ENCODE results near the gene NCK2. TPM values are rescaled to one million over a fixed set of nuclear protein-coding genes. Genes with fewer than 3 reads are reported as not detected.

Gene NCK2
- polyA plus RNA-seq, 4 donors, result 59.6 to 124 (median 84.3) TPM

GRCh38 chr2:105790461-105791149 is 45.9 kb downstream of the NCK2 start:
- FAIRE-seq, result no peak
- 24 to 45% (median 31%) methylated on average over 10 of the region's 10 CpGs for WGBS, 3 donors
- H3K4me3 ChIP-seq (ENCODE audit: low read depth in 1 of 3, low read length in 3 of 3), result no peak overlapping the region
- peaks cover 21 to 43% (median 42%) of the 10 kb centered on the region in 3 donors for H3K4me1 ChIP-seq (ENCODE audit: control insufficient read depth in 3 of 3, insufficient read depth in 2 of 3, low read depth in 1 of 3, low read length in 2 of 3)
- peaks cover 0 to 33% (median 0%) of the 10 kb centered on the region in 3 donors for H3K36me3 ChIP-seq (ENCODE audit: control insufficient read depth in 3 of 3, insufficient read depth in 2 of 3, low read depth in 1 of 3, low read length in 3 of 3)
- no peaks in the 10 kb centered on the region for H3K27me3 ChIP-seq (ENCODE audit: control insufficient read depth in 3 of 3, insufficient read depth in 3 of 3, low read length in 3 of 3)
- no peaks in the 10 kb centered on the region for H3K9me3 ChIP-seq (ENCODE audit: control insufficient read depth in 2 of 2, insufficient read depth in 1 of 2, low read depth in 1 of 2, low read length in 1 of 2)
- peak overlapping the region; percentile 41 to 80 (median 58) for H3K27ac ChIP-seq (ENCODE audit: low read depth in 1 of 3, low read length in 2 of 3)
- DNase-seq, result peak; percentile 91 to 98

GRCh38 chr2:105791229-105791628 is 46.5 kb downstream of the NCK2 start:
- FAIRE-seq (no peak), DNase-seq (peak in 1 of 2 donors; percentile 31)
- WGBS, 3 donors, result 25 to 66% (median 41%) methylated on average over 12 of the region's 12 CpGs
- Histone ChIP-seq H3K9me3 (ENCODE audit: control insufficient read depth in 2 of 2, insufficient read depth in 1 of 2, low read depth in 1 of 2, low read length in 1 of 2) (no peaks in the 10 kb centered on the region), H3K36me3 (ENCODE audit: control insufficient read depth in 3 of 3, insufficient read depth in 2 of 3, low read depth in 1 of 3, low read length in 3 of 3) (peaks cover 0 to 34% (median 0%) of the 10 kb centered on the region in 3 donors), H3K27me3 (ENCODE audit: control insufficient read depth in 3 of 3, insufficient read depth in 3 of 3, low read length in 3 of 3) (no peaks in the 10 kb centered on the region), H3K4me1 (ENCODE audit: control insufficient read depth in 3 of 3, insufficient read depth in 2 of 3, low read depth in 1 of 3, low read length in 2 of 3) (peaks cover 19 to 43% (median 42%) of the 10 kb centered on the region in 3 donors), H3K4me3 (ENCODE audit: low read depth in 1 of 3, low read length in 3 of 3) (no peak overlapping the region), H3K27ac (ENCODE audit: low read depth in 1 of 3, low read length in 2 of 3) (peak overlapping the region; percentile 41 to 80 (median 57))

- FAIRE-seq, result no peak
- 78 to 87% (median 80%) methylated on average over 7 of the region's 7 CpGs for WGBS, 3 donors
These were observed 47.8 kb downstream of the NCK2 start for GRCh38 chr2:105792561-105792960.

GRCh38 chr2:105793196-105793975 is 48.7 kb downstream of the NCK2 start:
- Histone ChIP-seq H3K27me3 (ENCODE audit: control insufficient read depth in 3 of 3, insufficient read depth in 3 of 3, low read length in 3 of 3) (no peaks in the 10 kb centered on the region), H3K36me3 (ENCODE audit: control insufficient read depth in 3 of 3, insufficient read depth in 2 of 3, low read depth in 1 of 3, low read length in 3 of 3) (peaks cover 0 to 24% (median 0%) of the 10 kb centered on the region in 3 donors), H3K9me3 (ENCODE audit: control insufficient read depth in 2 of 2, insufficient read depth in 1 of 2, low read depth in 1 of 2, low read length in 1 of 2) (no peaks in the 10 kb centered on the region), H3K27ac (ENCODE audit: low read depth in 1 of 3, low read length in 2 of 3) (no peak overlapping the region), H3K4me1 (ENCODE audit: control insufficient read depth in 3 of 3, insufficient read depth in 2 of 3, low read depth in 1 of 3, low read length in 2 of 3) (peaks cover 22 to 44% (median 35%) of the 10 kb centered on the region in 3 donors), H3K4me3 (ENCODE audit: low read depth in 1 of 3, low read length in 3 of 3) (no peak overlapping the region)
- no peak for DNase-seq
- WGBS, 3 donors, result 88 to 94% (median 92%) methylated on average over 6 of the region's 6 CpGs
- FAIRE-seq, result no peak

More at GRCh38 chr2:105792561-105792960, 47.8 kb downstream of the NCK2 start:
- Histone ChIP-seq H3K27ac (ENCODE audit: low read depth in 1 of 3, low read length in 2 of 3) (no peak overlapping the region), H3K27me3 (ENCODE audit: control insufficient read depth in 3 of 3, insufficient read depth in 3 of 3, low read length in 3 of 3) (no peaks in the 10 kb centered on the region), H3K9me3 (ENCODE audit: control insufficient read depth in 2 of 2, insufficient read depth in 1 of 2, low read depth in 1 of 2, low read length in 1 of 2) (no peaks in the 10 kb centered on the region), H3K36me3 (ENCODE audit: control insufficient read depth in 3 of 3, insufficient read depth in 2 of 3, low read depth in 1 of 3, low read length in 3 of 3) (peaks cover 0 to 24% (median 0%) of the 10 kb centered on the region in 3 donors), H3K4me3 (ENCODE audit: low read depth in 1 of 3, low read length in 3 of 3) (no peak overlapping the region), H3K4me1 (ENCODE audit: control insufficient read depth in 3 of 3, insufficient read depth in 2 of 3, low read depth in 1 of 3, low read length in 2 of 3) (peaks cover 20 to 43% (median 37%) of the 10 kb centered on the region in 3 donors)
- DNase-seq, result no peak

GRCh38 chr2:105794926-105795574 is 50.3 kb downstream of the NCK2 start:
- peak overlapping the region in 1 of 3 donors; percentile 46 for H3K27ac ChIP-seq (ENCODE audit: low read depth in 1 of 3, low read length in 2 of 3)
- no peak for DNase-seq
- no peak overlapping the region for H3K4me3 ChIP-seq (ENCODE audit: low read depth in 1 of 3, low read length in 3 of 3)
- FAIRE-seq, result no peak
- 11 to 37% (median 22%) methylated on average over 3 of the region's 3 CpGs for WGBS, 3 donors
- H3K4me1 ChIP-seq (ENCODE audit: control insufficient read depth in 3 of 3, insufficient read depth in 2 of 3, low read depth in 1 of 3, low read length in 2 of 3), result peaks cover 24 to 47% (median 32%) of the 10 kb centered on the region in 3 donors
- H3K27me3 ChIP-seq (ENCODE audit: control insufficient read depth in 3 of 3, insufficient read depth in 3 of 3, low read length in 3 of 3), result no peaks in the 10 kb centered on the region
- H3K9me3 ChIP-seq (ENCODE audit: control insufficient read depth in 2 of 2, insufficient read depth in 1 of 2, low read depth in 1 of 2, low read length in 1 of 2), result no peaks in the 10 kb centered on the region
- peaks cover 0 to 22% (median 0%) of the 10 kb centered on the region in 3 donors for H3K36me3 ChIP-seq (ENCODE audit: control insufficient read depth in 3 of 3, insufficient read depth in 2 of 3, low read depth in 1 of 3, low read length in 3 of 3)

GRCh38 chr2:105795575-105795934 is 50.8 kb downstream of the NCK2 start:
- Histone ChIP-seq H3K9me3 (ENCODE audit: control insufficient read depth in 2 of 2, insufficient read depth in 1 of 2, low read depth in 1 of 2, low read length in 1 of 2) (no peaks in the 10 kb centered on the region), H3K4me1 (ENCODE audit: control insufficient read depth in 3 of 3, insufficient read depth in 2 of 3, low read depth in 1 of 3, low read length in 2 of 3) (peaks cover 22 to 45% (median 27%) of the 10 kb centered on the region in 3 donors), H3K27me3 (ENCODE audit: control insufficient read depth in 3 of 3, insufficient read depth in 3 of 3, low read length in 3 of 3) (no peaks in the 10 kb centered on the region), H3K36me3 (ENCODE audit: control insufficient read depth in 3 of 3, insufficient read depth in 2 of 3, low read depth in 1 of 3, low read length in 3 of 3) (peaks cover 0 to 17% (median 0%) of the 10 kb centered on the region in 3 donors), H3K27ac (ENCODE audit: low read depth in 1 of 3, low read length in 2 of 3) (peak overlapping the region in 1 of 3 donors; percentile 46), H3K4me3 (ENCODE audit: low read depth in 1 of 3, low read length in 3 of 3) (no peak overlapping the region)
- 32 to 48% (median 44%) methylated on average over 9 of the region's 9 CpGs for WGBS, 3 donors
- FAIRE-seq, result no peak
- DNase-seq, result no peak

GRCh38 chr2:105796131-105796638 is 51.5 kb downstream of the NCK2 start:
- FAIRE-seq (no peak), DNase-seq (peak in 1 of 2 donors; percentile 34)
- Histone ChIP-seq H3K27ac (ENCODE audit: low read depth in 1 of 3, low read length in 2 of 3) (peak overlapping the region in 1 of 3 donors; percentile 63), H3K4me1 (ENCODE audit: control insufficient read depth in 3 of 3, insufficient read depth in 2 of 3, low read depth in 1 of 3, low read length in 2 of 3) (peaks cover 24 to 45% (median 31%) of the 10 kb centered on the region in 3 donors), H3K4me3 (ENCODE audit: low read depth in 1 of 3, low read length in 3 of 3) (no peak overlapping the region), H3K27me3 (ENCODE audit: control insufficient read depth in 3 of 3, insufficient read depth in 3 of 3, low read length in 3 of 3) (no peaks in the 10 kb centered on the region), H3K36me3 (ENCODE audit: control insufficient read depth in 3 of 3, insufficient read depth in 2 of 3, low read depth in 1 of 3, low read length in 3 of 3) (peaks cover 0 to 20% (median 0%) of the 10 kb centered on the region in 3 donors), H3K9me3 (ENCODE audit: control insufficient read depth in 2 of 2, insufficient read depth in 1 of 2, low read depth in 1 of 2, low read length in 1 of 2) (no peaks in the 10 kb centered on the region)
- 31 to 52% (median 42%) methylated on average over 6 of the region's 6 CpGs for WGBS, 3 donors

- no peaks in the 10 kb centered on the region for H3K27me3 ChIP-seq (ENCODE audit: control insufficient read depth in 3 of 3, insufficient read depth in 3 of 3, low read length in 3 of 3)
- H3K4me1 ChIP-seq (ENCODE audit: control insufficient read depth in 3 of 3, insufficient read depth in 2 of 3, low read depth in 1 of 3, low read length in 2 of 3), result peaks cover 22 to 44% (median 33%) of the 10 kb centered on the region in 3 donors
- no peak for FAIRE-seq
- peaks cover 0 to 24% (median 0%) of the 10 kb centered on the region in 3 donors for H3K36me3 ChIP-seq (ENCODE audit: control insufficient read depth in 3 of 3, insufficient read depth in 2 of 3, low read depth in 1 of 3, low read length in 3 of 3)
- no peak for DNase-seq
- no peaks in the 10 kb centered on the region for H3K9me3 ChIP-seq (ENCODE audit: control insufficient read depth in 2 of 2, insufficient read depth in 1 of 2, low read depth in 1 of 2, low read length in 1 of 2)
- H3K27ac ChIP-seq (ENCODE audit: low read depth in 1 of 3, low read length in 2 of 3), result peak overlapping the region in 1 of 3 donors; percentile 62
- H3K4me3 ChIP-seq (ENCODE audit: low read depth in 1 of 3, low read length in 3 of 3), result no peak overlapping the region
These were observed 52.1 kb downstream of the NCK2 start for GRCh38 chr2:105796791-105797190.

Data from small intestine (tissue), 7 donors.